ENCODE results near the gene VAT1L.

The VAT1L gene

GRCh38 chr16:77995843-77996455 lies 207.6 kb downstream of the VAT1L start:
- DNase-seq, result no peak

- DNase-seq, result no peak
Observed at GRCh38 chr16:77998350-77999023, 210.1 kb downstream of the VAT1L start.

GRCh38 chr16:78001451-78002025 lies 213.2 kb downstream of the VAT1L start:
- no peak for DNase-seq

- DNase-seq, result peak; percentile 93
Observed at GRCh38 chr16:78002915-78003538, 214.7 kb downstream of the VAT1L start.

- no peak for DNase-seq
Observed at GRCh38 chr16:78004517-78004916, 216.2 kb downstream of the VAT1L start.

- DNase-seq, result peak; percentile 18
Observed at GRCh38 chr16:78005881-78006280, 217.5 kb downstream of the VAT1L start.

- DNase-seq, result no peak
Observed at GRCh38 chr16:78007121-78007520, 218.8 kb downstream of the VAT1L start.

- DNase-seq, result no peak
Observed at GRCh38 chr16:78022347-78023060, 234.1 kb downstream of the VAT1L start, which contains the start of gene CLEC3A. Gene CLEC3A, plus strand, starts transcription at chr16:78022548. Its CDS starts 79 bp downstream, at chr16:78022627.

- DNase-seq, result no peak
Observed at GRCh38 chr16:78024159-78024558, 235.8 kb downstream of the VAT1L start.

- DNase-seq, result no peak
Observed at GRCh38 chr16:78025631-78026030, 237.3 kb downstream of the VAT1L start.

- DNase-seq, result no peak
Observed at GRCh38 chr16:78028018-78028417, 239.7 kb downstream of the VAT1L start.
